WTC11 (cell line): Measurements from ENCODE around the gene SH3BP5. TPM values are rescaled to one million over a fixed set of nuclear protein-coding genes. Genes with fewer than 3 reads are reported as not detected.

Experiments used
- ATAC-seq: fragments of 200-7000 bp; cut with Tn5 transposase; 2 replicates; pipeline ENCODE4 v1.10.0; 2021; ENCODE audit warnings: mild to moderate bottlenecking, moderate library complexity
- CTCF ChIA-PET: fragments of 300-600 bp; sonication (Branson Sonifier 250); formaldehyde crosslinking; loops from one replicate; lab custom pipeline; 2021; ENCODE audit warnings: antibody characterized with exemption; lab: Charles Lee
- POLR2A ChIA-PET: fragments of 350-600 bp; sonication (Branson Sonifier 250); formaldehyde crosslinking; loops from one replicate; lab custom pipeline; 2021; ENCODE audit warnings: antibody characterized with exemption; lab: Charles Lee
- DNase-seq: peaks from one replicate; pipeline ENCODE4 v3.0.0; 2021; ENCODE audit warnings: low spot score
- H3K27ac Mint-ChIP-seq: 2 replicates; pipeline ENCODE4 v1.8.0; 2021; ENCODE audit warnings: mixed read lengths
- H3K27me3 Mint-ChIP-seq: 2 replicates; pipeline ENCODE4 v1.8.0; 2021; ENCODE audit warnings: low read depth, mild to moderate bottlenecking, moderate library complexity, mixed read lengths
- H3K36me3 Mint-ChIP-seq: 2 replicates; pipeline ENCODE4 v1.8.0; 2021; ENCODE audit warnings: mixed read lengths
- H3K4me1 Mint-ChIP-seq: 2 replicates; pipeline ENCODE4 v1.8.0; 2022; ENCODE audit warnings: mixed read lengths
- H3K4me3 Mint-ChIP-seq: 2 replicates; pipeline ENCODE4 v1.8.0; 2021; ENCODE audit warnings: mild to moderate bottlenecking, moderate library complexity, mixed read lengths
- H3K9me3 Mint-ChIP-seq: 2 replicates; pipeline ENCODE4 v1.8.0; 2021; ENCODE audit warnings: mixed read lengths
- ARID4B ChIP-seq: sonication (generic); formaldehyde crosslinking; IDR thresholded peaks from 2 replicates; pipeline ENCODE4 v1.8.0; 2023; ENCODE audit warnings: missing genetic modification reagents, mild to moderate bottlenecking, borderline replicate concordance
- CREB1 ChIP-seq: sonication (generic); formaldehyde crosslinking; IDR thresholded peaks from 2 replicates; pipeline ENCODE4 v1.8.0; 2023; ENCODE audit warnings: mild to moderate bottlenecking, missing genetic modification reagents
- E2F4 ChIP-seq: sonication (generic); formaldehyde crosslinking; IDR thresholded peaks from 2 replicates; pipeline ENCODE4 v1.8.1; 2022; ENCODE audit warnings: low read depth, mild to moderate bottlenecking, moderate library complexity, missing genetic modification reagents, borderline replicate concordance
- ESRRA ChIP-seq: sonication (generic); formaldehyde crosslinking; IDR thresholded peaks from 2 replicates; pipeline ENCODE4 v1.8.1; 2022; ENCODE audit warnings: mild to moderate bottlenecking, missing genetic modification reagents, borderline replicate concordance
- FOXK1 ChIP-seq: sonication (generic); formaldehyde crosslinking; IDR thresholded peaks from 2 replicates; pipeline ENCODE4 v1.8.0; 2022; ENCODE audit warnings: mild to moderate bottlenecking, moderate library complexity, missing genetic modification reagents
- GTF2I ChIP-seq: fragments of 250-450 bp; sonication (Bioruptor Pico); conservative IDR thresholded peaks from 2 replicates; pipeline ENCODE4 v1.4.0; 2021; ENCODE audit warnings: mild to moderate bottlenecking
- JUN ChIP-seq: sonication (generic); formaldehyde crosslinking; IDR thresholded peaks from 2 replicates; pipeline ENCODE4 v1.8.0; 2023; ENCODE audit warnings: mild to moderate bottlenecking, missing genetic modification reagents
- MAX ChIP-seq: sonication (generic); formaldehyde crosslinking; IDR thresholded peaks from 2 replicates; pipeline ENCODE4 v1.8.0; 2022; ENCODE audit warnings: mild to moderate bottlenecking, missing genetic modification reagents
- MLX ChIP-seq: sonication (generic); formaldehyde crosslinking; IDR thresholded peaks from 2 replicates; pipeline ENCODE4 v1.8.1; 2023; ENCODE audit warnings: mild to moderate bottlenecking, missing genetic modification reagents, moderate library complexity
- NFE2L1 ChIP-seq: sonication (generic); formaldehyde crosslinking; IDR thresholded peaks from 2 replicates; pipeline ENCODE4 v1.8.1; 2023; ENCODE audit warnings: missing genetic modification reagents
- NR2C2 ChIP-seq: sonication (generic); formaldehyde crosslinking; IDR thresholded peaks from 2 replicates; pipeline ENCODE4 v1.8.0; 2022; ENCODE audit warnings: mild to moderate bottlenecking, missing genetic modification reagents
- RELA ChIP-seq: sonication (generic); formaldehyde crosslinking; IDR thresholded peaks from 2 replicates; pipeline ENCODE4 v1.8.1; 2022; ENCODE audit warnings: missing genetic modification reagents, mild to moderate bottlenecking, borderline replicate concordance
- RORB ChIP-seq: fragments of 250-450 bp; sonication (Bioruptor Pico); IDR thresholded peaks from 2 replicates; pipeline ENCODE4 v1.9.0; 2021; ENCODE audit warnings: mild to moderate bottlenecking
- TEAD1 ChIP-seq: sonication (generic); formaldehyde crosslinking; IDR thresholded peaks from 2 replicates; pipeline ENCODE4 v1.8.0; 2022; ENCODE audit warnings: mild to moderate bottlenecking, missing genetic modification reagents
- ZNF121 ChIP-seq: sonication (generic); formaldehyde crosslinking; IDR thresholded peaks from 2 replicates; pipeline ENCODE4 v1.8.0; 2023; ENCODE audit warnings: missing genetic modification reagents
- ZNF219 ChIP-seq: sonication (generic); formaldehyde crosslinking; IDR thresholded peaks from 2 replicates; pipeline ENCODE4 v1.8.0; 2023; ENCODE audit warnings: missing genetic modification reagents, mild to moderate bottlenecking, borderline replicate concordance
- ZNF396 ChIP-seq: fragments of 250-450 bp; sonication (Bioruptor Pico); IDR thresholded peaks from 2 replicates; pipeline ENCODE4 v1.8.0; 2021; ENCODE audit warnings: mild to moderate bottlenecking, moderate library complexity, borderline replicate concordance
- ZNF425 ChIP-seq: fragments of 250-450 bp; sonication (Bioruptor Pico); conservative IDR thresholded peaks from 2 replicates; pipeline ENCODE4 v1.9.0; 2021; ENCODE audit warnings: mild to moderate bottlenecking
- ZSCAN18 ChIP-seq: fragments of 250-450 bp; sonication (Bioruptor Pico); IDR thresholded peaks from 2 replicates; pipeline ENCODE4 v2.1.2; 2022; ENCODE audit warnings: mild to moderate bottlenecking, moderate library complexity
- total RNA-seq: library from RNA; stranded (reverse); gene quantifications from 3 replicates; pipeline ENCODE4 v1.2.3, GENCODE V29; 2021

SH3BP5 gene
- total RNA-seq, 1 experiment from 2014 or later, result 7.2 TPM

GRCh38 chr3:15347063-15347736 lies 14.8 kb upstream of the SH3BP5 start:
- no peaks in the 10 kb centered on the region for H3K4me1 Mint-ChIP-seq
- H3K27ac Mint-ChIP-seq, result no peak overlapping the region
- no peak overlapping the region for H3K4me3 Mint-ChIP-seq
- peaks cover 7% of the 10 kb centered on the region for H3K27me3 Mint-ChIP-seq
- ChIA-PET CTCF (interaction anchor here (0.6 to 3.5 kb wide), 2 partner anchors 14 to 25 kb away, joined by 3 to 15 read pairs; partner anchors contain the start of gene SH3BP5), POLR2A (no interaction called here)
- H3K36me3 Mint-ChIP-seq, result peaks cover 27% of the 10 kb centered on the region
- TF ChIP-seq ZNF121 (CRISPR knock-in tag) (no peak), ARID4B (CRISPR knock-in tag) (no peak), CREB1 (CRISPR knock-in tag) (no peak), E2F4 (CRISPR knock-in tag) (no peak), FOXK1 (CRISPR knock-in tag) (no peak), GTF2I (CRISPR knock-in tag) (no peak), ZNF425 (CRISPR knock-in tag) (no peak), ZNF396 (no peak), RORB (CRISPR knock-in tag) (no peak), JUN (CRISPR knock-in tag) (no peak), RELA (CRISPR knock-in tag) (no peak)
- no peak for ATAC-seq
- H3K9me3 Mint-ChIP-seq, result peaks cover 26% of the 10 kb centered on the region
- DNase-seq, result no peak

- peaks cover 5% of the 10 kb centered on the region for H3K27me3 Mint-ChIP-seq
- ChIA-PET CTCF (interaction anchor here (0.6 to 3.5 kb wide), 3 partner anchors 14 to 59 kb away, joined by 3 to 15 read pairs (median 5); partner anchors contain the start of gene SH3BP5), POLR2A (interaction anchor here (0.6 to 1.2 kb wide), 2 partner anchors 10 to 14 kb away, joined by 3 to 4 read pairs; partner anchors contain the start of gene SH3BP5)
- no peak for TF ChIP-seq ZSCAN18 (CRISPR knock-in tag)
- TF ChIP-seq NR2C2 (CRISPR knock-in tag), result no peak
- no peak for TF ChIP-seq MLX (CRISPR knock-in tag)
- TF ChIP-seq MAX (CRISPR knock-in tag), result no peak
- no peak for TF ChIP-seq NFE2L1
- TF ChIP-seq ESRRA, result no peak
- no peak for TF ChIP-seq TEAD1
- no peak for TF ChIP-seq JUN (CRISPR knock-in tag)
- TF ChIP-seq ZNF219, result no peak
- H3K4me1 Mint-ChIP-seq, result no peaks in the 10 kb centered on the region
- peaks cover 21% of the 10 kb centered on the region for H3K36me3 Mint-ChIP-seq
- no peak overlapping the region for H3K27ac Mint-ChIP-seq
- no peak for ATAC-seq
- no peak for DNase-seq
- peaks cover 19% of the 10 kb centered on the region for H3K9me3 Mint-ChIP-seq
- no peak overlapping the region for H3K4me3 Mint-ChIP-seq
Measured at GRCh38 chr3:15346516-15346915, 14.1 kb upstream of the SH3BP5 start.
